ENCODE measurements around the gene CD81.

DNA sequence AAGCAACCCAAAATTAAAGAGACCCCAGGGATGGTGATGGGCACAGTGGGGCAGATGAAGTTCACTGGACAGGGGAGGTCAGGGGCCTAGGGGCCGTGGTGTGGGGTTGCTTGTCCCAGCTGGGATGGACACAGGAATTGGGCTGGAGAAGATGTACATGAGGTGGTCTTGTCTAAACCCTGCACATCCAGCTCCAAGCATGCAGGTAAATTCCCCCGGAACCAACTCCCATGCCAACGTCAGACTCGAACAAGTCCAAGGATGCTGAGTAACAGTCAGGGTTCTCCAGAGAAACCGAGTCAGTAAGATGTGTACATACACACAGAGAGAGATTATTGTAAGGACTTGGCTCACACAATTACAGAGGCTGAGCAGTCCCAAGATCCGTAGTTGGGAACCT, 46.4 kb upstream of the CD81 start:
- TF ChIP-seq EZH2 (IDR thresholded peaks at IDR 0.05; ENCODE audit: insufficient read depth, poor library complexity, severe bottlenecking), result no peak
- no peak for TF ChIP-seq EZH2phosphoT487 (IDR thresholded peaks at IDR 0.05; ENCODE audit: insufficient read depth, low read depth)
